CD14-positive monocyte (primary cell): ENCODE data around the gene PTPRH. TPM values are rescaled to one million over a fixed set of nuclear protein-coding genes. Genes with fewer than 3 reads are reported as not detected.

Experiments used
- DNase-seq, 3 donors: peaks; one replicate each; pipeline ENCODE4 v3.0.0-alpha.2; 2011 to 2022
- H2AFZ ChIP-seq: 2 replicates; pipeline ENCODE4 v1.6.0; 2012; ENCODE audit warnings: mild to moderate bottlenecking, low read depth, low read length, inconsistent platforms; ENCODE audit not compliant: insufficient read depth, poor library complexity, severe bottlenecking
- H3K27ac ChIP-seq, 2 donors: 1 replicate in 1 of 2; 2 replicates in 1 of 2; pipeline ENCODE4 v1.5.1; 2012 to 2013; ENCODE audit warnings: low read length in 2 of 2, control low read depth in 1 of 2, inconsistent platforms in 1 of 2, low read depth in 1 of 2, mild to moderate bottlenecking in 1 of 2
- H3K27me3 ChIP-seq, 2 donors: one replicate each; pipeline versions ENCODE4 v1.6.0 to v1.6.1; 2011 to 2013; ENCODE audit warnings: low read length in 2 of 2; ENCODE audit not compliant: control insufficient read depth in 2 of 2, insufficient read depth in 2 of 2
- H3K36me3 ChIP-seq, 2 donors: replicated peaks in 1 of 2; 1 replicate in 1 of 2; 2 replicates in 1 of 2; pipeline versions ENCODE4 v1.5.1 to v1.6.1; 2012 to 2013; ENCODE audit warnings: low read length in 2 of 2, control low read depth in 1 of 2, inconsistent platforms in 1 of 2, mild to moderate bottlenecking in 1 of 2; ENCODE audit not compliant: insufficient read depth in 2 of 2, control insufficient read depth in 1 of 2
- H3K4me1 ChIP-seq, 2 donors: 1 replicate in 1 of 2; 2 replicates in 1 of 2; pipeline versions ENCODE4 v1.5.1 to v1.6.1; 2012 to 2013; ENCODE audit warnings: low read length in 2 of 2, control low read depth in 1 of 2, inconsistent platforms in 1 of 2, mild to moderate bottlenecking in 1 of 2, moderate library complexity in 1 of 2; ENCODE audit not compliant: insufficient read depth in 2 of 2, control insufficient read depth in 1 of 2
- H3K4me2 ChIP-seq: replicated peaks from 2 replicates; pipeline ENCODE3; 2012; ENCODE audit warnings: low read length, moderate library complexity, mild to moderate bottlenecking; ENCODE audit not compliant: poor library complexity, severe bottlenecking; ENCODE audit errors: extremely low read depth
- H3K4me3 ChIP-seq, 3 experiments: fragments of 200-600 bp in 1 of 3; sonication (generic) in 1 of 3; replicated peaks in 1 of 3; 1 replicate in 2 of 3; 2 replicates in 1 of 3; pipeline ENCODE4 v1.5.1; 2011 to 2013; ENCODE audit warnings: low read length in 3 of 3, mild to moderate bottlenecking in 3 of 3, control low read depth in 2 of 3, low read depth in 2 of 3, inconsistent platforms in 1 of 3, moderate library complexity in 1 of 3
- H3K79me2 ChIP-seq: 2 replicates; pipeline ENCODE4 v1.6.0; 2012; ENCODE audit warnings: mild to moderate bottlenecking, control low read depth, inconsistent platforms, low read length, moderate library complexity; ENCODE audit not compliant: insufficient read depth
- H3K9ac ChIP-seq: 2 replicates; pipeline ENCODE4 v1.6.0; 2017; ENCODE audit warnings: low read length, mild to moderate bottlenecking; ENCODE audit not compliant: insufficient read depth, poor library complexity, severe bottlenecking
- H3K9me3 ChIP-seq, 2 donors: replicated peaks in 1 of 2; 1 replicate in 1 of 2; 2 replicates in 1 of 2; pipeline versions ENCODE4 v1.5.1 to v1.6.1; 2012 to 2013; ENCODE audit warnings: low read length in 2 of 2, control low read depth in 1 of 2; ENCODE audit not compliant: control insufficient read depth in 1 of 2, insufficient read depth in 1 of 2
- H4K20me1 ChIP-seq: 2 replicates; pipeline ENCODE4 v1.6.0; 2012; ENCODE audit warnings: mild to moderate bottlenecking, low read length, control low read depth, moderate library complexity; ENCODE audit not compliant: insufficient read depth
- H3K27ac Mint-ChIP-seq, 7 donors: one replicate each; pipeline ENCODE4 v1.8.0; 2020; ENCODE audit warnings: mild to moderate bottlenecking in 7 of 7, mixed read lengths in 7 of 7, moderate library complexity in 6 of 7, inconsistent platforms in 2 of 7
- H3K27me3 Mint-ChIP-seq, 3 donors: one replicate each; pipeline ENCODE4 v1.8.0; 2021 to 2022; ENCODE audit warnings: low read depth in 3 of 3, mild to moderate bottlenecking in 3 of 3, mixed read lengths in 3 of 3, moderate library complexity in 3 of 3, inconsistent platforms in 1 of 3
- H3K36me3 Mint-ChIP-seq, 2 donors: one replicate each; pipeline ENCODE4 v1.8.0; 2020; ENCODE audit warnings: mixed read lengths in 2 of 2, inconsistent platforms in 1 of 2, mild to moderate bottlenecking in 1 of 2
- H3K4me1 Mint-ChIP-seq: one replicate; pipeline ENCODE4 v1.8.0; 2020; ENCODE audit warnings: mild to moderate bottlenecking, mixed read lengths
- H3K4me3 Mint-ChIP-seq, 2 donors: one replicate each; pipeline ENCODE4 v1.8.0; 2020; ENCODE audit warnings: mild to moderate bottlenecking in 2 of 2, mixed read lengths in 2 of 2, moderate library complexity in 1 of 2
- H3K9me3 Mint-ChIP-seq, 7 donors: one replicate each; pipeline ENCODE4 v1.8.0; 2020 to 2022; ENCODE audit warnings: mixed read lengths in 7 of 7, mild to moderate bottlenecking in 6 of 7, moderate library complexity in 6 of 7, inconsistent platforms in 2 of 7
- CTCF ChIP-seq: fragments of 200-600 bp; IDR thresholded peaks from one replicate; pipeline ENCODE4 v1.8.0; 2022; ENCODE audit warnings: antibody characterized with exemption, mild to moderate bottlenecking
- WGBS: methylation state at CpG from one replicate; pipeline ENCODE4 v1.1.5; 2013; ENCODE audit warnings: missing lambda C conversion rate; ENCODE audit not compliant: insufficient coverage; 5-methylcytosine and 5-hydroxymethylcytosine counted together
- intact Hi-C, 2 donors: fragments of 100-400 bp; cut with micrococcal nuclease; formaldehyde crosslinking; loops; one replicate each; pipeline versions ENCODE4 v1.15.0 to v1.15.1; 2023
- polyA plus RNA-seq, 3 donors: library from polyadenylated mRNA; depleted of rRNA in 1 of 3; unstranded in 2 of 3; stranded (reverse) in 1 of 3; fragments of 300-500 nt in 2 of 3; fragments of >200 nt in 1 of 3; fragmentation: Illumina TruSeq in 2 of 3; gene quantifications; 1 replicate in 2 of 3; 2 replicates in 1 of 3; pipeline ENCODE4 v1.2.3, GENCODE V29; 2012 to 2021

The PTPRH gene
- polyA plus RNA-seq, 3 donors: 0.08 to 0.53 TPM; not detected in 1

GRCh38 chr19:55248704-55249103 is 39.4 kb upstream of the PTPRH start:
- Mint-ChIP-seq H3K36me3 (peaks cover 39 to 66% of the 10 kb centered on the region in 2 donors), H3K27ac (peak overlapping the region; percentile 32 to 87 (median 64)), H3K4me3 (no peak overlapping the region), H3K4me1 (peaks cover 52% of the 10 kb centered on the region), H3K9me3 (peaks cover 0 to 2% (median 0%) of the 10 kb centered on the region in 7 donors), H3K27me3 (peaks cover 0 to 2% (median 0%) of the 10 kb centered on the region in 3 donors)
- no peak overlapping the region for H3K4me3 ChIP-seq
- no peaks in the 10 kb centered on the region for H3K9me3 ChIP-seq
- intact Hi-C loops: no loop called here
- TF ChIP-seq CTCF: no peak
- peak overlapping the region in 1 of 2 donors; percentile 66 for H3K27ac ChIP-seq
- no peaks in the 10 kb centered on the region for H3K27me3 ChIP-seq
- no peak for DNase-seq
- H3K4me2 ChIP-seq: no peak overlapping the region
- peaks cover 27 to 53% of the 10 kb centered on the region in 2 donors for H3K4me1 ChIP-seq
- WGBS: 89% methylated on average over 4 of the region's 9 CpGs
- no peak overlapping the region for H3K9ac ChIP-seq
- no peak overlapping the region for H2AFZ ChIP-seq
- peaks cover 42 to 67% of the 10 kb centered on the region in 2 donors for H3K36me3 ChIP-seq
- H3K79me2 ChIP-seq: peaks cover 98% of the 10 kb centered on the region
- H4K20me1 ChIP-seq: peaks cover 100% of the 10 kb centered on the region

- no peak for DNase-seq
- no peak for TF ChIP-seq CTCF
- intact Hi-C loops: no loop called here
- Histone ChIP-seq H3K79me2 (peaks cover 94% of the 10 kb centered on the region), H3K4me3 (no peak overlapping the region), H2AFZ (no peak overlapping the region), H3K9ac (no peak overlapping the region), H3K27ac (peak overlapping the region in 1 of 2 donors; percentile 66), H3K9me3 (no peaks in the 10 kb centered on the region), H3K36me3 (peaks cover 47 to 72% of the 10 kb centered on the region in 2 donors), H4K20me1 (peaks cover 100% of the 10 kb centered on the region), H3K27me3 (no peaks in the 10 kb centered on the region), H3K4me1 (peaks cover 22 to 49% of the 10 kb centered on the region in 2 donors), H3K4me2 (no peak overlapping the region)
- H3K27me3 Mint-ChIP-seq: peaks cover 0 to 2% (median 0%) of the 10 kb centered on the region in 3 donors
- peak overlapping the region in 6 of 7 donors; percentile 64 to 87 (median 75) for H3K27ac Mint-ChIP-seq
- H3K4me3 Mint-ChIP-seq: no peak overlapping the region
- peaks cover 47% of the 10 kb centered on the region for H3K4me1 Mint-ChIP-seq
- peaks cover 44 to 71% of the 10 kb centered on the region in 2 donors for H3K36me3 Mint-ChIP-seq
- H3K9me3 Mint-ChIP-seq: no peaks in the 10 kb centered on the region
- WGBS: 90% methylated on average over 10 of the region's 10 CpGs
Measured at GRCh38 chr19:55248166-55248675, 38.9 kb upstream of the PTPRH start.
